GM18867 (cell line): ENCODE measurements around the gene WFDC8.

ENCODE experiments used
- ATAC-seq: cut with Tn5 transposase; IDR thresholded peaks from one replicate; pipeline ENCODE4 v1.9.1; 2021; ENCODE audit warnings: mild to moderate bottlenecking, moderate library complexity; ENCODE audit not compliant: unreplicated experiment

WFDC8 gene

DNA sequence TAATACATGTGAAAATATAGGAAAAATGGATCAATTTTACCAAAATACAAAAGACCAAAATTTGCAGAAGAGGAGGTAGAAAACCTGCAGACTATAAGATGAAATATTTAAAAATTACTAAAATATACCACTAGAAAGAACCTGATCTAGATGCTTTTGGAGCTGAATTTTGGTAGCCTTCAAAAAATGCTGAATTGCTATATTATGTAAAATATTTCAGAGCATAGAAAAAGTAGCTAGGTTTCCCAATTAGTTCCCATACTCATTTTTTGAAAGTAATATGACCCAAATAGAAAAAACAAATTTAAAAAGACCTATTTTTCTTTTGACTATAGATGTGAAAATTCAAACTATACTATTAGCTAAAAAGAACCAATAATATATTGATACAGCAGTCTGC, 28.3 kb downstream of the WFDC8 start:
- ATAC-seq = no peak

DNA sequence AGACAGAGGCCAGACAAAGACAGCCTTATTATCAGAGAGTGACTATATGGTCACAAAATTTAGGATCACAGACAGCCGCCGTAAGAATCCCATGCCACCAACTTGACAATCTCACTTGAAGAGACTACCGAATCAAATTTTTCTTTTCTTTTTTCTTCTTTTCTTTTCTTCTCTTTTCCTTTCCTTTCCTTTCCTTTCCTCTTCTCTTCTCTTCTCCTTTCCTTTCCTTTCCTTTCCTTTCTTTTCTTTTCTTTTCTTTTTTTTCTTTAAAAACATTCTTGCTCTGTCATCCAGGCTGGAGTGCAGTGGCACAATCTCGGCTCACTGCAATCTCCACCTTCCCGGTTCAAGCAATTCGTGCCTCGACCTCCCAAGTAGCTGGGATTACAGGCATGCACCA, 30.7 kb downstream of the WFDC8 start:
- ATAC-seq = no peak

DNA sequence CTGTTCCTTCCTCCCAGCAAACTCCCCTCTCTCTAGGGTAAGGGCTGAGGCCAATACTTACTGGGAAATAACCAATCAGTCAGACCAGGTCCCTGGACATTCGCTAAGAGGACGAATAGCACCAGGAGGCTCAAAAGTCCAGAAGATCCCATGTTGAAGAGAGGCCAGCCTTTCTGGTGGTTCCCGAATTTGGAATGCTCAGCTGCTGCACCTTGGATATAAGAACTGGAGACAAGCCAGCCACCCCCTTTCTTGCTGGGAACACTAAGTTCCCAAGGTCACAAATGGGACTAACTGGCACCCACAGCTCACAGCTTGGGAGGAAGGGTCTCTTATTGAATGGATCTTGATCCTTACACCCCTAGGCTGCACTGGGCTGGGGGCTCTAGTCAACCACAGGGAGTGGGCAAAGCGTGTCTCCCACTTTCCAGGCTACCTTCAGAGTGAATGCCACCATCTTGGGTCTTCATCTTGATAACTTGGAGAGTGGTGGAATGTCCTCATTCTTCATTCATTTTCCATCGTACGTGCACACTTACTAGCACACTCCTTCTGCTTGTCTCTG, 31.8 kb downstream of the WFDC8 start, which contains the start of gene EPPIN:
EPPIN (minus strand) TSS at position 196 of the 565 bp plus-strand sequence; CDS start at position 152, 44 bp downstream.
- ATAC-seq = no peak

DNA sequence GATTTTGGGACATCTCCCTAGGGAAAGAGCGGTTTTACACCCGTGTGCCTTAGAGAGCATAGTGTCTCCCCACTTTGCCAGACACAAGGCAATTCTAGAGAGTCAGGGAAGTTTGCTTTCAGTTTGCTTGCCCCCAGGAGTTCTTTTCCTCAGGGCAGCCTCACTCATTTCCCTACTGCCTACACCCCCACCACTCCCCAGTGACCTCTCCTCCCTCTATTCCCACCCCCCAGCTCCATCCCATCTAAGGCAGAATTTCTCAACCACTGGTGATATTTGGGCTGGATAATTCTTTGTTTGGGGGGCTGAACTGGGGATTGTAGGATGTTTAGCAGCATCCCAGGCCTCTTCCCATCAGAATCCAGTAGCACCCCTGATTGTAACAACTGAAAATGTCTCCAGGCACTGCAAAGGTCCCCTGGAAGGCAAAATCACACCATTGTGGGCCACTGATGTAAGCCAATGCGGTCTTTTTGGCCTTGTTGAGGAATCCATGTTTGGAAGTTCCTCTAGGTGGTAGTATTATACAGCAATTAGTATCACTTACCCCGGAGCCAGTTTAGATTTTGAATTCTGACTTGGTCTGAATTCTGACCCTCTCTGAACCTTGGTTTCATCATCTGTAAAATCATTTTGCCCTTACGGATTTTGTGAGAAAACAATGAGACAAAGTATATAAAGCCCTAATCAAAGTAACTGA, 33.2 kb downstream of the WFDC8 start:
- ATAC-seq = no peak

DNA sequence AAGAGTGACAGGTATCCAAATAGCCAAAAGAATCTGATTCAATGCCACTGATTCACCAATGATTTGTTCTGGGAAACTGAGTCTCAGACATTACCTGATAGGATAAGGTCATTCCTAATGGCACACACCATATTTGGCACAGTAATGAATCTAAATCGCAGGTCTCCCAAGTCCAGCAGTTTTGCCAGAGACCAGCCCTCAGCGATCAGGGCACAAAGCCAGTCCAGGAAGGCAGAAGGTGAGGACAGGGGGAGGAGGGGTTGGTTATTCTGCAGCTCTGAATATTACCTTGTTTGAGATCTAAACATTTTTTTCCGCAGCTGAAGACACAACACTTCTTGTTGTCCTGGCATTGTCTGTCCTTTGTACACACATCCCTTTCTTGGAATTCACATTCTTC, 33.7 kb downstream of the WFDC8 start:
- no peak for ATAC-seq

DNA sequence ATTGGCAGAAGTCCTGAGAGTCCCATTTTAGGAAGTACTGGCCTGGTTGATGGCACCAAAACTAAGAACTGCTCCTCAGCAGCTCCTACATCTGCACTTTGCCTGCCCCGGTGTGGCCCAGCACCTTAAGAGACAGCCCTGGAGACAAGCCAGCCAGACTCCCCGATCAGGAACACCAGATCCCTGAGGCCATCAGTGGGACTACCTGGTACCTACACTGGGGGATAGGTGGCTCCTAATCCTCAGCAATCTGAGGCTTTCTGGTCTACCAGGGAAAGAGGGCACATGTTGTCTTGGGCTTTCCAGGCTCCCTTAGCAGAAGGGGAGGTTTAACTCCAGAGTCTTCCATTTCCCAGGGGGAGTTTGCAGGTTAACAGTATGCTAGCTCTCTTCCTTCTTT, 39.7 kb downstream of the WFDC8 start, which contains the start of gene WFDC6:
WFDC6 (minus strand) TSS at position 101 of the 400 bp plus-strand sequence; CDS start at position 26, 75 bp downstream.
- no peak for ATAC-seq

DNA sequence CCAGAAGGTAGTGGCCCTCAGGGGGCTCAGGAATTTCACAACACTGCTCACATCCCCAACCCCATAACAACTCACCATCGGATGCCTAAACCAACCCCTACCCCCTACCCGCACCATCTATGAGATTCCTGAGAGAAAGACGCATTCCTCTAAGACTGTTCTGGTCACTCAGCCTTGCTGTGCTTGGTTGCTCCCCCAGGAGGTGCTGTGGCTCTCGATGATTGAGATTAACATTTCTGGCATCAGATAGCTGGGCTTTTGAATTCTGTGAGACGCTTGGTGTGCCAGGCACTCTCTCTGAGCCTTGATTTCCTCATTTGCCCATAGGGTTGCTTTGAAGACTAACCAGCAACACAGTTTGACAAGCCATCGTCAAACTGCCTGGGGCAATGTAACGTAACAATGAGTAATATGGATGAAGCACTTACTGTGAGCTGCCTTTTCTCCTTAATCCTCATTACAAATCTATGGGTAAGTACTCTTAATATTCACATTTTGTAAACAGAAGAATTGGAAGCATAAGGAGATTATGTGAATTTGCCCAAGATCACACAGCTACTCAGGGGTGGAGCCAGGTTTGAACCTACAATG, 40.8 kb downstream of the WFDC8 start:
- ATAC-seq = no peak

DNA sequence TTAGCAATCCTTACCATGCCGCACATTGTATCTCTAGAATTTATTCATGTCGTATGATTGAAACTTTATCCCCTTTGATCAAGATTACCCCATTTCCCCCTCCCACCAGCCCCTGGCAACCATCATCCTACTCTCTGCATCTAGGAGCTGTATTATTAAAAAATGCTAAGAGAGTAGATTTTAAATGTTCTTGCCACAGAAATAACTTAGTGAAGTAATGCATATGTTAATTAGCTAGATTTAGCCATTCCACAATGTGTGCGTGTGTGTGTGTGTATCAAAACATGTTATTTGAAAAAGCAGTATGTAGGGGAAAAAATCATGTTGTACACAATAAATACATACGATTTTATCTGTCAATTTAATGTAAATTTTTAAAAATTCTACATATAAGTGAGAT, 51.8 kb downstream of the WFDC8 start:
- ATAC-seq = no peak

DNA sequence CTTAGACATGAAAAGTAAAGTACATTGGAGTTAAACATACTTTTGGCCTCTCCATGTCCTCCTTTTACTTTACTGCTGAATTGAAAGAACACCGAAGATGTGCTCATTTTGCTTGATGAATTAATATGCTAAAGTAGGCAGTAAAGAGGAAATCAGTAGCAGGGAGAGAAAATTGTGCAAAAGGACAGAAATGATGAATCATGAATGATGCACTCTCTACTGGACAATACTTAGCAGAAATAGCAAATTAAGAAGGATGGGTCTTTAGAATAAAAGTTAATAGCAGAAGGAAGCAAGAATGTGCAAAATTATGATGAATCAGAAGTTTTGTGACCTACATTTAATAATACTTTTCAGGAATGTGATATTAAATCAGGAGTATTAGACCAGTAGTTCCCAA, 55.3 kb downstream of the WFDC8 start:
- no peak for ATAC-seq

DNA sequence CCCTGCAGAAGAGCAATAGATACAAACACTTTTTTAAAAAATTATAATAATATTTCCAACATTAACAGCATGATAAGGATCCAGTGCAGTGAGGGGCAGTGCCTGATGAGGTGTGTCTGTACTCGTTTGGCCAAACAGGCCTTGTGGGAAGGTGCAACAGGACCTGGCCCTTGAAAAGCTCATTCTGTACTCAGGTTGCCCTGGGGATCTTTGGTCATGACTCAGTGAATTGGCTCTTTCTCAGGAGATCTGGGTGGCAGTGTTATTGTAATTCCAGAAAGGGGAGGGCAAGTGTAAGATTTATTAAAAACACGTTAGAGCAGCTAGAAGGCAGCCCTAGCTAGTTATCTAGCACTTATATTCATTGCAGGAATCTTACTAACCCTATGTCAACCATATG, 60.8 kb downstream of the WFDC8 start:
- no peak for ATAC-seq

DNA sequence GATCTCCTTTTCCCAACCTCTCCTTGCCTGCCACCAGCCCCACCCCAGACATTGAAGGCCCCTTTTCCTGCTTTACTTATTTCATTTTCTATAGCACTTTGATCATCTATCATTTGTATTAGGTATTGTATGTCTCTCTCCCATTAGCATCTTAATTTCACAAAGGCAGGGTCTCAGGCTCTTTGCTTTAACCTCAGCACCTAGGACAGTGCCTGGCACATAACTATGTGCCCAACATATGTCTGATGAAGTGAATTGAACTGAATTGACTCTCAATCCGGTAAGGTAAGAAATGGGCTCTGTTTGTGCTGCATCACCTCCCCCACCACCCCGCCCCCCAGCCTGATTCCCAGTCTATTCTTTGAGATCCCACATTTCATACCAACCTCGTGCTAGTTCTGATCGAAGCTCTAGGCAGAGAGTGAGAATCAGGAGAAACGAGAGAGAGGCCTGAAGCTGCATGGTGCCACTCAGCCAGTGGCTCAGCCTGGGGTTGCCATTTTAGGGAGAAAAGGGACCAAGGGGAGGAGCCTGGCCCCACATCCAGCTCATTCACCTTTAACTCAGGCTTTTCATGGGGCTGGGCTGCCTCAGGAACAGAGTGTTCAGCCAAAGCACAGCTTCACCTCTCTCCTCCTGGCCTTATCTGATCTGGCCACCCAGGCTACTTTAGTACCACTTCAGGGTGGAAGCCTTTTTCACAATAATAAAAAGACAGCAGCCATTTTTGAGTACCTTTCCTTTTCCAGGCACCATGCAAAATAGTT, 63.8 kb downstream of the WFDC8 start, which contains the start of gene SPINT3:
SPINT3 (minus strand) TSS at position 476 of the 767 bp plus-strand sequence; CDS start at position 462, 14 bp downstream.
- no peak for ATAC-seq

DNA sequence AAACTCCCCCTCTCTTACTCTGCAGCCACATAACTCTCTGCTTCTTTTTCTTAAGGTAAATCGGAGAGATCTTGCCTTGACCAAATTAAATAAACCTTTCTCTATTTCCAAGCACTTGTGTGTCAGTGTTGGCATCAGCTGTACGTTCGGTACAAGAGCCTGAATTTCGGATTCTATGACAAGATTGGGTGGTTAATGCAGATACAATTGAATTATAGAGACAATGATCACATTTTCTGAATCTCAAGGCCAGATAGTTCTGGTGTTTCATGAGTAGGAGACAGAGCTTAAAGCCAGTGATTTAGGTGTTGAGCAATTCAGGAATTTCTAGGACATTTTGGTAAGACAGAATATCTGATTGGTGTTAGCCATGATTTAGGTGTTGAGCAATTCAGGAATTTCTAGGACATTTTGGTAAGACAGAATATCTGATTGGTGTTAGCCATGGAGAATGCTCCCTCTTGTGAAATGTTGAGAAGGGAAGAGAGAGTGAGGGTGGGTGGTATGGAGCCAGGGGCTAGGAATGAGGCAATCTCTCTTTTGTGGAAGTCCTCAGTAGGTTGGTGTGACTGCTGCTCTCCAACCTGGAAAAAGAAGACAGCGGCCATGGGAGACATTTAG, 68.7 kb downstream of the WFDC8 start:
- ATAC-seq = no peak

DNA sequence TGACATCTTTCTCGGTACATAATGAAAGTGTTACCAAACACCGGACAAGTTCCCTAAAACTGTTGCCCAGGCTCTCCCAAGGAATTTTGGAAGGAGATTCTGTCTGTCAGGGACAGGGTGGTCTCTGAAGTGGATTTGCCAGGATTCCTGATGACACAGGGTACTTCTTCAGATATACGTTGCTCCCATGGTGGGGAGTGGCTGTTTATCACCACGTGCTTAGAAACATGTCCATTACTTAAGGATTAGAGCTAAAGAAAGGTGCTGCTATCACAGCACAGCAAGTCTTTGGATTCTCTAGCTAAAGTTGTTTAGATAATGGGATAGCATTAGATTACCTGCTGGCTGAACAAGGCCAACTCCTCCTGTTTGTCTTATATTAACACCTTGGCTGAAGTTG, 70.0 kb downstream of the WFDC8 start:
- ATAC-seq = no peak

DNA sequence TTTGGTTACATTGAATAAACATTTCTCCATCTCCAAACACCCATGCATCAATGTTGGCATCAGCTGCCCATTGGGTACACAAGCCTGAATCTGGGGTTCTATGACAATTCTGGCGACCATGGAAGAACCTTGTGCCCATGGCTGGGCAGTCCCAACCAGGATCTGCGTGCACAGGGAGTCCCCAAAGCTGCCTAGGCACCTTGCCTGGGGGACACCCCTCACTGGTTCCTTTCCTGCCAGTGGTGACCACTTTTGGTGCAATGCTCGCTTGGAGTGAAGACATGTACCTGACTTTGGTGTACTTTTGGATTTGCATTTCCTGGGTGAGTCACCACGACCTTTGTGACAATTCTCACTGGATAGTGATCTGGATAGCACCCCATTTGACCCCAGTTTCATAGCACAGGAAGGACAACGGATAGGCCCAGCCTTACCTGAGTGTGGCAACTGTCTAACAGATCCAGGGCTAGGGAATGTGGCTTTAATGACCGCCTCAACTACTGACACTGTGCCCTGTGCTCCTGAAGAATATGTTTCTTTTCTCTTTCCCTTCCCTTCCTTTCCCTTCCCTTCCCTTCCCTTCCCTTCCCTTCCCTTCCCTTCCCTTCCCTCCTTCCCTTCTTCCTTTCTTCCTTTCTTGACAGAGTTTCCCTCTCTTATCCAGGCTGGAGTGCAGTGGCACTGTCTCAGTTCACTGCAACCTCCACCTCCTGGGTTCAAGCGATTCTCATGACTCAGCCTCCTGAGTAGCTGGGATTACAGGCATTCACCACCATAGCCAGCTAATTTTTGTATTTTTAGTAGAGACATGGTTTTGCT, 70.8 kb downstream of the WFDC8 start:
- no peak for ATAC-seq

DNA sequence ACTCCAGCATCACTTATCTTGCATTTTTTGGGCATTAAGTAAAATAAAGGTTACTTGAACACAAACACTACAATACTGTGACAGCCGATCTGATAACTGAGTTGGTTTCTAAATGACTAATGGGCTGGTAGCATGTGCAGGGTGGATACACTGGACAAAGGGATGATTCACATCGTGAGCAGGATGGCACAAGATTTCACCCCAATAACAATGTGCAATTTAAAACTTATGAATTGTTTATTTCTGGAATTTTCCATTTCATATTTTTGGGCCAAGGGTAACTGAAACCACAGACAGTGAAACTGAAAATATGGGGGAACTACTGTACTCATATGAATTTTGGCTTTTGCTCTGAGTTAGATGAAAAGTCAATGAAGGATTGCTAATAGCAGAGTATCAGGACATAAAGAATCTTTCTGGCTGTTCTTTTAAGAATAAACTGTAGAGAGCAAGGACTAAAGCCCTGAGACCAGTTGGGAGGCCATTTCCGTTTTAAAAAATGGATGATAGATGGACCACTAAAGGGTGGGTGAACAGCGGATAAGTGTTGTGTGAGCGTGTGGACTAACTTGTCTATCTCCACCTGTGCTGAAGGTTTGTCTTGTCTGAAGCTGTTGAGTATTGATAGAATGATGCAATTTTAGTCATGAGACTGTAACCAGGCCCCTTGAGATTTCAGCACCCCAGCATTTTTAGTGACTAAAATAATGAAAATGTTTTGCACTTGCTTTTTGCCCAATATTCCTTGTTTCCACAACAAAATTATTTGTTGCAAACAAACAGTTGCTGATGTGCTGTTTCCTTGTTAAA, 71.9 kb downstream of the WFDC8 start:
- no peak for ATAC-seq

DNA sequence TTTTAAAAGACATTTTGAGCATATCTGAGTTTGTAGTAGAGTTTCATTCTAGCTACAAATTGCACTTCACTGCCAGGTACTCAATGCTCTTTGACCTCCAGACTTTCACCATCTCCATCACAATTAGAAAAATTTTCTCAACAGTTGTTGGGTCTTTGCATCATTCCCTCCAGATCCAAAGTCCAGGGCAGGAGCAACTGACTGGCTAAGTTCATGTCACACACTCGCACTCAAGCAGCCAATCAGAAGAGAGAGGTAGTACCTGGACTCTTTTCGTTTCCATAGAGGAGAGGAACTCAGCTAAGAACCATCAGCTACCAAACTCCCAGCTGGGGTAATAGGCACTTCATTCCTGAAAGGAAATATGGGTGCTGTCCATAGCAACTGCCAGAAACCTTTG, 72.7 kb downstream of the WFDC8 start:
- no peak for ATAC-seq

DNA sequence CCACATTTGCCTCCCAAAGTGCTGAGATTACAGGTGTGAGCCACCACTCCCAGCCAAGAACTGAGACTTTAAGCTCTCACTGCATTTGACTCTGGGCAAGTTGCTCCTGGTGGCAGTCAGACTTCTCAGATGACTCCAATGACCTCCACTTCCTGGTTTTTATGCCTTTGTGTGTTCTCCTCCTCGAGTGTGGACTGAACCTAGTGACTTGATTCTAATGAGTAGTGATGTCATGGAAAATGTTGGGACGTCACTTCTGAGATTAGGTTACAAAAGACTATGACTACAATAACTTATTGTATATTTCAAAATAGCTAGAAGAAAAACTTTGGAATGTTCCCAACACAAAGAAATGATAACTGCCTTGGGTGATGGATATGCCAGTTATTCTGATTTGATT, 75.7 kb downstream of the WFDC8 start:
- no peak for ATAC-seq

DNA sequence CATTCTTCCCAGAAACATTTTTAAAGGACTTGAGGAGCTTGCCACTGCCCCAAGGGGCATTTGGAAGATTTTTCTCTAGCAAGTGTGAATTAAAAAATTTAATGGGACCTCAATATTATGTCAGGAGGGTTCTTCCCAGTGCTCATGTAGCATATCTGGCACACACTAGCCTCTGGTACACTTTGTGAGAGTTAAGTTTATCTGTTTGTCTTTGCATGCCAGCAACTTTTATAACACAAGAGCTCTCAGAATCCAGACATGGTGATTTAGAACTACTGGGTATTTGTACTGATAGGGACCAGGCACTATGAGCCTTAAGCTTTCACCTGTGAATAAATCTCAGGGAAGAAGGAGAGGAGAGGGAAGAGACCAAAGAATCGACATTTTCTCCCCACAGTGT, 76.5 kb downstream of the WFDC8 start:
- ATAC-seq = no peak
